ENCODE measurements around the gene TMEM143.
"Not testable (repeated sequence)": the region's sequence is repeated elsewhere in the genome, so short reads cannot be mapped to it uniquely, and the experiment has no call there.

TMEM143 gene

DNA sequence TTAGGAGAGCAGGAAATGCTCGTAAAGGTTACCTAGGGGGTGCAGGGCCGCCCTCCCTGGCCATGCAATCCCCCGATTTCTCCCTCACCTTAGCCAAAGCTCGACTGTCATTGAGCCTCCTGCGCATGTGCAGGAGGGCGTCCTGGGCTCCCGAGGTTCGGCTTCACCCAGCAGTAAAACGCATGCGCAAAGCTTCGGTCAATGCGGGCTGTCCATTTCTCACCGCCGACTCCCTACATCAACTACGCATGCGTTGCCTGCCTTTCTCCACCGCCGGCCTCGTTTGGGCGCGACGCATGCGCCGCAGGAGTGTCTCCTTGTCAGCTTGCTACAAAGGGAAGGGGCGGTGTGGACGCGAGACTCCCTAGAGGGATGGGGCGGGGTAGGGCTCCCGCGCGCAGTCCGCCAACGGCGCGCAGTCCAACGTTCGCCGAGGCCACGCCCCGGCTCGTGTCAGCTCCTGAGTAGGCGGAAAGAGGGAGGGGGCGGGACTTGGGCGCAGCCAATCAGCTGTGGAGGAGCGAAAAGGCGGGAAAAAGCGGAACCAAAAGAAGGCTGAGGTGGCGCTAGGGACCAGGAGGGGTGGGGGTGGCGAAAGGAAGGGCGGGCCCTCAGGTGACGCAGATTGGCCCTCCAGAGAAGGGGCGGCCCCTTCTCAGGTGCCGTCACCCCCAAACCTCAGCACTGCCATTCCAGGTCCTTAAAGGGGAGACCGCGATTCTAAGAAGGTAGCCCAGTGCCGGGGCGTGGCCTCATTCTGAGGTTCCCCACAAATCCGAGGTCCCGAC, at the start of gene TMEM143, which contains the start of gene SYNGR4:
TMEM143 (minus strand) TSS at position 131 of the 788 bp plus-strand sequence; CDS start at position 111, 20 bp downstream.
SYNGR4 (plus strand) TSS at position 558 of the 788 bp plus-strand sequence. CDS start 1,476 bp downstream, outside the sequence.
- FAIRE-seq = peak; percentile 97

- no peak for FAIRE-seq
Observed at GRCh38 chr19:48405850-48406249, 42.1 kb upstream of the TMEM143 start.

GRCh38 chr19:48405010-48405659, 41.4 kb upstream of the TMEM143 start:
- no peak for FAIRE-seq

GRCh38 chr19:48403606-48404005, 39.9 kb upstream of the TMEM143 start:
- FAIRE-seq = no peak

GRCh38 chr19:48401287-48401686, 37.5 kb upstream of the TMEM143 start:
- no peak for FAIRE-seq

DNA sequence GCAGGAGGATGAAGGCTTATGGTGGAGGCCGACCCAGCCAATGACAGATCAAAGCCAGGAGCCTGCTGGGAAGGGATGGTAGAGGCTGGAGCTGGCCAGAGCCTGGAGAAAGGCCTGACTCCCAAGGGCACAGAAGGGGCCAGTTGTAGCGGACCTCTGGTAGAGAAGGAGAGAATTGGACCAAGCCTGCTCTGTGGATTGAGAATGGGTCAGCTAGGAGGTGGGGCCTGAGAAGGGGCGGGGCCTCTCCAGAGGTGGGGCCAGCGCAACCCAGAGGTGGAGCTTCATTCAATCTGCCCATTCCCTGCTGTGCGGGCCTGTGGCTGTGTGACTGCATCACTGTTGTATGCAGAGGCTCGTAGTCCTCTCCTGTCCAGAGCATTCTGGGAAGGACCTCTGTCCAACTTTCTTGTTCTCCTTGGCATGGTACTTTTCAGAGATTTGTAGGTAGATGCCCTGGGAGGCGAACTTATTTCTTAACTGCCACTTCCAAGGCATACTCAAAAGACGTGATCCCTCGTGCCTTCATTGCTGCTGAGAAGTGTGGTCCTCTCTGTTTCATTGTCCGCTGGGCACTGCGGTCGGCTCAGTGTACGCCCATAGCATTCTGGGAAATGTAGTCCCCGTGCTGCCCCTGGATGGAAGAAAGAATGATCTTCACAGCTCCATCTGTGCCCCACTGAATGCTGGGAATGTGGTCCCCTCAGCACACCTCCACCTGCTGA, 36.4 kb upstream of the TMEM143 start:
- FAIRE-seq = no peak

GRCh38 chr19:48398375-48399235, 34.9 kb upstream of the TMEM143 start:
- no peak for FAIRE-seq

DNA sequence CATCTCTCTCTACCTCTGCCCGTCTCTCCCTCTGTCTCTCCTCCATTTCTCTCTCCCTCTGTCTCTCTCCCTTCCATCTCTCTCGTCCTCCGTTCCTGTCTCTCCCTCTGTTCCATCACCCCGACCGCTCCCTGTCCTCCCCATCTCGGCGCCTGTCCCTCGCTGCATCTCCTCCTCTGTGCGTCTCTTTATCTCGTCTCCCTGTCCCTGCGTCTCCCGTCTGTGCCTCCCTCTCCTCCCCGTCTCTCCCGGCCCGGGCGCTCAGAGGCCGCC, 34.3 kb upstream of the TMEM143 start:
- FAIRE-seq = no peak

DNA sequence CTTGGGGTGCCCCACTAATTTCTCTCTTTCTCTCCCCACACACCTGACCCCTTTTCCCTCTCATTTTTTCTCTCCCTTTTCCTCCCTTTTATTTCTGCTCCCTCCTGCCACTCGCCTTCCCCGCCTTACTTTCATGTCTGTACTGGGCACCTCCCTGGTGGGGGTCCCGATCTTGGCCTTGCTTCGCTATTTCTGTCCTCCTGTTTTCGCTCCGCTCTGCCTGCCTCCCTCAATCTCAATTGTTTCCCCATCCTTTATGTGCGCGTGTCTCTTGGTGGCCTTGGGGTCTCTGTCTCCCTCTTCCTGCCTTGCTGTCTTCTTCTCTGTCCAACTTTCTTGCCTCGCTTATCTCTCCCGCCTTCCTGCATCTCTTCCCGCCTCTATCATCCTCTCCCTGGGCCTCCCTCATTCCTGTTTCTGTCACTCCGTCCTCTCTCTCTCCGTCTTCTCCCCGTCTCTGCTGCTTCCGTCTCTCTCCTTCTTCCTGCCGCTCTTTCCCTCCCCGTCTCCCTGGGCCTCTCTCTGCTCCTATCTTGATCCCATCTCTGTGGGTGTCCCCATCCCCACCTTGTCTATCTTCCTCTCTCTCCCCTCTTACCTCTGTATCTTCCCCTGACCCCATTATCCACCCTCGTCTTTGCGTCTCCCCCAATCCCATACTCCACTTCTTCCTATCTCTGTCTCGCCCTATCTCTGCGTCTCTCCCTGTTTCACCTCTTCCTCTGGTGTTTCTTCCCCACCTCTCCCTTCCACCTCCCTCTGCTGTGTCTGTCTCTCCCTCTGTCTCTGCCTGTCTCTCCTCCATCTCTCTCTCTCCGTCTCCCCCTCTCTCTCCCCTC, 33.7 kb upstream of the TMEM143 start:
- no peak for FAIRE-seq

- FAIRE-seq = no peak
Observed at GRCh38 chr19:48396824-48397176, 33.1 kb upstream of the TMEM143 start.

- no peak for FAIRE-seq
Observed at GRCh38 chr19:48396016-48396823, 32.5 kb upstream of the TMEM143 start.

DNA sequence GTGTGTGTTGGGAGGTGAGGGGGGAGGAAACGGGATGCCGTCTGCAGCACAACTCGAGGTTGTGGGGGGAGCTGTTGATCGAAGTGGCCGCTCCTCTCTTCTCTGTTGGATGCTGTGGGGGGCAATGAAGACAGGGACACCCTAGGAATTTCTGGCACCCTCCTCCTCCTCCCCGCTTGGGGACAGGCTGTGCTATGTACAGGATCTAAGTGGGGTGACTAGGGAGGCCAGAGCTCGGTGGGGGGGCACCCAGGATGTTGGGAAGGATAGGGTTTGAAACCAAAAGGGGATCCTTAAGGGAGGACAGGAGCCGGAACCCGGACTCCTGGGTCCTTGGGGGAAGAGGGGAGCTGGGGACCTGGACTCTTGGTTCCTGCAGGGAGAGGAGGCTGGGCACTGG, 31.8 kb upstream of the TMEM143 start:
- FAIRE-seq = no peak

DNA sequence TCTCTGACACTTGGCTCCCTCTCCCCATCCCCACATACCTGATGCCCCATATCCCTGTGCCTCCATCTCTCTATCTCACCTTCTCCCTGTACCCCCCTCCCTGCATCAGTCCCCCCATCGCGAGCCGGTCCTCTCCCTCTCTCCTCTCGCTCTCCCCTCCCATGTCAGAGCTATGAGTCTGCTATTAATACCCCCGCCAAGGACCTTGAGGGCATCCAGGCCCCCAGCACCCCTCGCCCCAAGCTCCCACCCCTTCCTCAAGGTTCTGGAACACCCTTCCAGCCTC, 31.4 kb upstream of the TMEM143 start:
- FAIRE-seq = no peak

DNA sequence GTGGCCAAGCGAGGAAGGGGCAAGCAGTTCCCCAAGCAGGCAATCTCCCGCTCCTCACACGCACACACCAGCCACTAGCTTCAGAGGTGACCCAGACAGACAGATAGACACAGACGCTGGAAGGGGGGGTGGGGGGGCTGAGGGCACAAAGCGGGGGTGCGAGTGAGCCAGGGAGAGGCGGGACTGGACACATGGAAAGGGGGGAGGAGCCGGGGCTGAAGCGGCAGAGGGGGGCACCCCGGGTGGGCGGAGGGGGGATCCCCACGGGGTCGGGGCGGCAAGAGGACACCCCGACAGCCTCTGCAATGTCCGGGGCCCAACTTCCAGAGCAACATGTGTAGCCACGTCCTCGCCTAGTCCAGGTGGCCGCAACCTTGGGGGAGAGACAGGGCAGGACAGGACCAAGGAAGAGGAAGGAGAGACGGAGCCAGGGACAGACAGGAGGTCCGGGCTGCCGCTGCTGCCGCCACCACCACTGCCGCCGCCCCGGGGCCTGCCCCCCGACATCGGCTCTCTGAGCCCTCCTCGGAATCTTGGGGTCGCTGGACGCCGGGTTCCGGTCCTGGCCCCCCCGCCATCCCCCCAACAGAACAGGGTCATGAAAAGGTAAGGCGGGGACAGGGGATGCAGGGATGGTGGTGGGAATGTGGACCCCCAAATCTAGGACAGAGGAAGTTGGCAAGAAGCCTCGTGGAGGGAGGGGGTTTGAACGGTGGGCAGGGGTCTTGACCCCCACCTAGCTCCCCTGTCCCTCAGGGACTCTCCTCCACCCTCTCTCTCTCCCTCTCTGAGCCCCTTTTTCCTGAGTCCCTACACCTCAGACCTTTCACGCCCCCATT, 30.8 kb upstream of the TMEM143 start:
- no peak for FAIRE-seq

DNA sequence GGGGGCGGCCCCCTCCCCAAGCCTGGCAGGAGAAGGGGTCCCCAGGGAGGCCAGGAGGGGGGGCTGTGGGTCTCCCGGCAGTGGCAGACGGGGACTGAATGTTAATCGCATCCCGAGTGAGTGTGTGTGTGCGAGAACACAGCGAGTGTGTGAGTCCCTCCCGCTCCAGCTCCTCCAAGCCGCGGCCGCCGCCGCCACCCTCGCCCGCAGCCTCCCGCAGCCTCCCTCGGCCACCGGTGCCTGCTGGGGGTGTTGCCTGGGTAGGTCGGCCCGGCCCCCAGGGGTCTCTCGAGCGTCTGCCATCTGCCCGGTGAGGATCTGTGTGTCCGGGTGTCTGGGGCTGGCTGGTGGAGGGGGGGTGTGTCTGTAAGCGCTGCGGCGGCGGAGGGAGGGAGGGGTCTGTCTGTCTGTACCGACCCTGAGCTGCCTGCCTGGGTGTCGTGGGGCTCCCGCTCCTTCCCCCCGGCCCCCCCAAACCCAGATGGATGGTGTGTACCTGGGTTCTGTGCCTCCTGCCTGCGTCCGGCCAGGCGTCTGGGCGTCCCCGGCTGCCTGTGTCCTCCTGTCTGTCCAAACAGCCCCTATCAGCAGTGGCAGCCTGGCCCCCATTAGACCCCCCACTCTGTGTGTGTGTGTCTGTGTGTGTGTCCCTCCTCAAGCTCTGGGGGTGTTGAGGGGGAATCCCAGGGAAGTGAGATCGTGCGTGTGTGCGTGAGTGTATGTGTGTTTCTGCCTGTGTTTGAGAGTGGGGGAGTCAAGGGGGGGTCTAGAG, 30.0 kb upstream of the TMEM143 start, which contains the start of gene GRIN2D:
GRIN2D (plus strand) TSS at position 110 of the 772 bp plus-strand sequence. CDS start 4,725 bp downstream, outside the sequence.
- no peak for FAIRE-seq

DNA sequence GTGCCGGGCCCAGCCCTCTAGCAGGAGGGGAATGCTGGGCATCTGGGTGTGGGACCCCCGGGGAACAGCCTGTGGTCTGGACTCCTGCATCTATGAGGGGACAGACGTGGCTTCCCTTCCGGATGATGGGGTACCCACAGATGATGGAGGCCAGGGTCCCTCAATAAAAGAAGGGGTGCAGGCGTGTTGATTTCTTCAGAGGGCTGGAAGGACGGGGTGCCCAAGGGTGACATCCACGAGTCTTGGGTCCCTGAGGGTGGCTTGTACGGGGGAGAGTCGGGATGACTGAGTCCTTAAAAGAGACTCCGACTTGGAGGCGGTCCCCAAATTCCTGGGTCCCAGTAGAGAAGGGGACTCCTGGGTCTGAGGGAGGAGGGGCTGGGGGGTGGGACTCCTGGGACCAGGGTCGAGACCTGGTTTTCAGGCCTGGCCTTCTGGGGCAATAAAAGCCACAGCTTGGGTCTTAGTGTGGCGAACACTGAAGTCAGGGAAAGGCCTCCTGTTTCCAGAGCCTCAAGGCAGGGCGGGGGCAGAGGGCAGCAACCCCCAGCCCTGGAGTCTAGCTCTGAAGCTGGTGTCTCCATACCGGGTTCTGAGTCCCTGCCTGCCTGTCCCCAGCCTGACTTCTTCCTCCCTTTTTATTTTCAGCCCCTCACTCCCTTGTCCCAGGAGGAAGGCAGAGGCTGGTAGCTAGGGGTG, 29.3 kb upstream of the TMEM143 start:
- FAIRE-seq = no peak

DNA sequence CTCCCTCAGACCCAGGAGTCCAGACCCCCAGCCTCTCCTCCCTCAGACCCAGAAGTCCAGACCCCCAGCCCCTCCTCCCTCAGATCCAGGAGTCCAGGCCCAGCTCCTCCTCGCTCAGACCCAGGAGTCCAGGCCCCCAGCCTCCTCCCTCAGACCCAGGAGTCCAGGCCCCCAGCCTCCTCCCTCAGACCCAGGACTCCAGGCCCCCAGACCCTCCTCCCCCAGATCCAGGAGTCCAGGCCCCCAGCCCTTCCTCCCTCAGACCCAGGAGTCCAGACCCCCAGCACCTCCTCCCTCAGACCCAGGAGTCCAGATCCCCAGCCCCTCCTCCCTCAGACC, 28.2 kb upstream of the TMEM143 start:
- FAIRE-seq = not testable (repeated sequence)

DNA sequence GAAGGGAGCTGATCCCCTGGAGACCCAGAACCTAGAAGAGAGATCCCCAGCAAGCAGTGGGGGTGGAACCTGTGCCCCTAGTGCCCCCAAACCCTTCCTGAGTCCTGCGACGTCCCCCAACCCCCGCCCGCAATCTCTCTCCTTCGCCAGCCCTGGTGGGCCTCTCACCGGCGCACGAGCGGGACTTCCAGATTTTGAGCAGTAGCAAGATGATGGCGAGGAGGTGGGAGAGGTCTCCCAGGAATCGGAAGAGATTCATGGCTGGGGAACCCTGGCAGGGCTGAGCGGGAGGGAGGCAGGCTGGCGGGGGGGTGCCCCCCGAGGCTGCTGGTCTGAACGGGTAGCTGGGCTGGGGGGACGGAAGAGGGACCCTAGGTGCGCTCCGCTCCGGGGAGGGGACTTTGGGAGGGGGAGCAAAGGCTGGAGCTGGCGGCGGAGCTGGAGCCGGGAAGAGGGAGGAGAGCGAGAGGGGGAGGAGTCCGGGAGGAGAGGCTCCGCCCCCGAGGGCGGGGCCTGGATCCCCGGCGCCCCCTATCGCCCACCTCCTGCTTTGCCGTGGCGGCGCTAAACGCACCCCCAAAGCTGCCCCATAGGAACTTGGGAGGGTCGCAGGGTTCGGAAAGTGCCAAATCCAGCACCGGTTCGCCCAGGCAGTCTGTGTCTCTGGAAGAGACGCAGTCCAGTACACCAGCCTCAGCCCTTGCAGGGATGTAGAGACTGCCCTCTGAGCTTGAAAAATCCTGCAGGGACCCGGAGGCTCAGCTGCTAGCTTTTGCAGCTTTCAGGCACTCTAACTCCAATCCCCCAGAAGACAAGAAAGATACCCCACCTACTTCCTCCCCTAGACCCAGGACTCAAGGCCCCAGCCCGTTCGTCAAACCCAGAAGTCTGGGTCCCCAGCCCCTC, 27.6 kb upstream of the TMEM143 start, which contains the start of gene KDELR1:
KDELR1 (minus strand) TSS at position 452 of the 906 bp plus-strand sequence; CDS start at position 259, 193 bp downstream.
- no peak for FAIRE-seq

Measured in A204.1 (cell line).